HCT116 (cell line): ENCODE results near the gene HOMER2.

Experiments used
- CTCF ChIP-seq, 3 experiments: fragments of 200-600 bp in 1 of 3; sonication (generic) in 1 of 3; IDR thresholded peaks in 2 of 3; conservative IDR thresholded peaks in 1 of 3; 2 replicates each; pipeline ENCODE4 v1.5.1; 2012 to 2017; ENCODE audit warnings: low read depth in 2 of 3, low read length in 2 of 3, antibody characterized with exemption in 1 of 3, borderline replicate concordance in 1 of 3, control low read depth in 1 of 3, mild to moderate bottlenecking in 1 of 3, mixed read lengths in 1 of 3, mixed run types in 1 of 3, moderate library complexity in 1 of 3; ENCODE audit not compliant: insufficient read depth in 1 of 3
- EZH2 ChIP-seq: fragments of 200-600 bp; sonication (generic); IDR thresholded peaks from 2 replicates; pipeline ENCODE4 v1.6.1; 2017; ENCODE audit warnings: antibody characterized with exemption, mixed run types
- POLR2A ChIP-seq: IDR thresholded peaks from 2 replicates; pipeline ENCODE4 v1.7.0; 2011; ENCODE audit warnings: borderline replicate concordance; ENCODE audit not compliant: insufficient read depth, insufficient read length; ENCODE audit errors: extremely low read depth
- TCF7L2 ChIP-seq: IDR thresholded peaks from 2 replicates; pipeline ENCODE4 v1.7.0; 2011; ENCODE audit warnings: borderline replicate concordance, inconsistent platforms; ENCODE audit not compliant: insufficient read depth, insufficient read length; ENCODE audit errors: extremely low read depth

- no peak for TF ChIP-seq POLR2A
- TF ChIP-seq EZH2: no peak
- no peak for TF ChIP-seq CTCF (IDR thresholded peaks at IDR 0.05 in 2 of 3, conservative IDR thresholded peaks at IDR 0.05 in 1 of 3; ENCODE audit: borderline replicate concordance in 1 of 3, insufficient read depth in 1 of 3, low read depth in 2 of 3, low read length in 2 of 3)
- no peak for TF ChIP-seq TCF7L2
These were observed 109.0 kb downstream of the HOMER2 start for GRCh38 chr15:82843566-82843965.
